Endothelial cell of umbilical vein (primary cell): Measurements from ENCODE around the gene SNX25.

Experiments
- EZH2 ChIP-seq: IDR thresholded peaks from 2 replicates; pipeline ENCODE4 v1.6.1; 2012; ENCODE audit warnings: borderline replicate concordance, low read depth, mild to moderate bottlenecking, moderate library complexity, low read length, inconsistent platforms; ENCODE audit not compliant: severe bottlenecking
- FOS ChIP-seq: IDR thresholded peaks from 2 replicates; pipeline ENCODE4 v1.6.1; 2011; ENCODE audit warnings: mild to moderate bottlenecking, low read length, moderate library complexity, borderline replicate concordance; ENCODE audit not compliant: insufficient read depth
- GATA2 ChIP-seq: IDR thresholded peaks from 2 replicates; pipeline ENCODE4 v1.7.0; 2011; ENCODE audit warnings: low read depth, mild to moderate bottlenecking, moderate library complexity, mixed read lengths, low read length; ENCODE audit not compliant: insufficient read length, insufficient read depth
- JUN ChIP-seq: IDR thresholded peaks from 2 replicates; pipeline ENCODE4 v1.6.1; 2011; ENCODE audit warnings: borderline replicate concordance, low read depth; ENCODE audit not compliant: insufficient read length, insufficient read depth
- MAX ChIP-seq: IDR thresholded peaks from 2 replicates; pipeline ENCODE4 v1.6.1; 2011; ENCODE audit not compliant: insufficient read depth, insufficient read length
- MYC ChIP-seq: IDR thresholded peaks from one replicate; pipeline ENCODE4 v1.6.1; 2011; ENCODE audit warnings: mild to moderate bottlenecking, low read depth, low read length
- POLR2A ChIP-seq: IDR thresholded peaks from 2 replicates; pipeline ENCODE4 v1.6.1; 2012; ENCODE audit warnings: low read depth, mild to moderate bottlenecking, control low read depth, low read length
- POLR2AphosphoS5 ChIP-seq: IDR thresholded peaks from 2 replicates; pipeline ENCODE4 v1.6.1; 2012; ENCODE audit warnings: low read depth, mild to moderate bottlenecking, control low read depth, low read length, moderate library complexity; ENCODE audit not compliant: insufficient read depth
- TF ChIP-seq, protein P1 (sequence below), 2 donors: IDR thresholded peaks; 1 replicate in 1 of 2; 2 replicates in 1 of 2; pipeline ENCODE4 v1.5.1; 2011; ENCODE audit warnings: low read length in 2 of 2, mild to moderate bottlenecking in 2 of 2, moderate library complexity in 2 of 2, control low read depth in 1 of 2, inconsistent platforms in 1 of 2, low read depth in 1 of 2; ENCODE audit not compliant: insufficient read depth in 1 of 2; ENCODE audit errors: extremely low read depth in 1 of 2

GRCh38 chr4:185204238-185204910, 5.0 kb upstream of the SNX25 start:
- TF ChIP-seq MAX (no peak), POLR2AphosphoS5 (no peak), EZH2 (no peak), JUN (no peak), GATA2 (no peak), POLR2A (no peak), FOS (no peak), MYC (no peak)
- TF ChIP-seq, protein P1, sequence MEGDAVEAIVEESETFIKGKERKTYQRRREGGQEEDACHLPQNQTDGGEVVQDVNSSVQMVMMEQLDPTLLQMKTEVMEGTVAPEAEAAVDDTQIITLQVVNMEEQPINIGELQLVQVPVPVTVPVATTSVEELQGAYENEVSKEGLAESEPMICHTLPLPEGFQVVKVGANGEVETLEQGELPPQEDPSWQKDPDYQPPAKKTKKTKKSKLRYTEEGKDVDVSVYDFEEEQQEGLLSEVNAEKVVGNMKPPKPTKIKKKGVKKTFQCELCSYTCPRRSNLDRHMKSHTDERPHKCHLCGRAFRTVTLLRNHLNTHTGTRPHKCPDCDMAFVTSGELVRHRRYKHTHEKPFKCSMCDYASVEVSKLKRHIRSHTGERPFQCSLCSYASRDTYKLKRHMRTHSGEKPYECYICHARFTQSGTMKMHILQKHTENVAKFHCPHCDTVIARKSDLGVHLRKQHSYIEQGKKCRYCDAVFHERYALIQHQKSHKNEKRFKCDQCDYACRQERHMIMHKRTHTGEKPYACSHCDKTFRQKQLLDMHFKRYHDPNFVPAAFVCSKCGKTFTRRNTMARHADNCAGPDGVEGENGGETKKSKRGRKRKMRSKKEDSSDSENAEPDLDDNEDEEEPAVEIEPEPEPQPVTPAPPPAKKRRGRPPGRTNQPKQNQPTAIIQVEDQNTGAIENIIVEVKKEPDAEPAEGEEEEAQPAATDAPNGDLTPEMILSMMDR (IDR thresholded peaks at IDR 0.05; ENCODE audit: extremely low read depth in 1 of 2, insufficient read depth in 1 of 2, low read depth in 1 of 2, low read length in 2 of 2): no peak
